Esophagus squamous epithelium (tissue), 4 donors: ENCODE results near the gene P2RY6.
A peak's percentile ranks its signal among the peaks of the same experiment; 100 is the strongest.

Experiments used
- CTCF ChIP-seq, 6 experiments: fragments of 450-650 bp in 4 of 6; fragments of 200-600 bp in 2 of 6; sonication (generic) in 2 of 6; IDR thresholded peaks; one replicate each; pipeline ENCODE4 v1.5.1; 2016 to 2019; ENCODE audit warnings: antibody characterized with exemption in 6 of 6, mild to moderate bottlenecking in 4 of 6, moderate library complexity in 4 of 6
- POLR2A ChIP-seq, 4 donors: fragments of 450-650 bp; IDR thresholded peaks; one replicate each; pipeline ENCODE4 v1.6.1; 2017; ENCODE audit warnings: antibody characterized with exemption in 4 of 4, mild to moderate bottlenecking in 4 of 4, moderate library complexity in 3 of 4

GRCh38 chr11:73307323-73308002, 35.3 kb downstream of the P2RY6 start:
- TF ChIP-seq CTCF (IDR thresholded peaks at IDR 0.05) = peak; percentile 76 to 95 (median 90)
- peak in 1 of 4 donors; percentile 43 for TF ChIP-seq POLR2A (IDR thresholded peaks at IDR 0.05)
